Activated T-helper 9 cell treated with anti-CD3 and anti-CD28 coated beads, Interleukin-2, amount 50 U/mL, for 16 hours (primary cell): Measurements from ENCODE around the gene HOXA9.

Source experiments
- DNase-seq: peaks from one replicate; pipeline ENCODE4 v3.0.0-alpha.2; 2020; ENCODE audit warnings: low read depth

The HOXA9 gene

DNA sequence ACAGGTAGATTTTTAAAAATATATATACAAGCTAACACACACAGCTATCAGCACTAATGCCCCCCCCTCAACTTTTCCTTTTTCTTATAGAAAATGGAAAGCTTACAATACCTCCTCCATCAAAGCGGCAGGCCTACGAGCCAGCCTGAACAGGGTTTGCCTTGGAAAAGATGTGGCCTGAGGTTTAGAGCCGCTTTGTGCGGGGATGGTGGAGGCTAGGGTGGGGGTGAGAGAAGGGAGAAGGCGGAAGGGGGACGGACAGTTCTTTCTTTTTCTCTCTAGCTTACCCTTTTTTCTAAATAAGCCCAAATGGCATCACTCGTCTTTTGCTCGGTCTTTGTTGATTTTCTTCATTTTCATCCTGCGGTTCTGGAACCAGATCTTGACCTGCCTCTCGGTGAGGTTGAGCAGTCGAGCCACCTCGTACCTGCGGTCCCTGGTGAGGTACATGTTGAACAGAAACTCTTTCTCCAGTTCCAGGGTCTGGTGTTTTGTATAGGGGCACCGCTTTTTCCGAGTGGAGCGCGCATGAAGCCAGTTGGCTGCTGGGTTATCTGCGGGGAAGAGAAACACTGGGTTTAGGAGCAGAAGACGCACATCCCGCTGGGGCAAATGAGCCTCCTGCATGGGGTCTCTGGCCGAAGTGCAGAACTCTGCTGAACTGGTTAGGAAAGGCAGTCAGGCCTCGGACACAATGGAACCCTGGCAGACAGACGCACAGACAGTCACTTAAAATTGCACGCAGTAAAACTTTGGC lies 1.9 kb downstream of the HOXA9 start:
- DNase-seq: no peak

DNA sequence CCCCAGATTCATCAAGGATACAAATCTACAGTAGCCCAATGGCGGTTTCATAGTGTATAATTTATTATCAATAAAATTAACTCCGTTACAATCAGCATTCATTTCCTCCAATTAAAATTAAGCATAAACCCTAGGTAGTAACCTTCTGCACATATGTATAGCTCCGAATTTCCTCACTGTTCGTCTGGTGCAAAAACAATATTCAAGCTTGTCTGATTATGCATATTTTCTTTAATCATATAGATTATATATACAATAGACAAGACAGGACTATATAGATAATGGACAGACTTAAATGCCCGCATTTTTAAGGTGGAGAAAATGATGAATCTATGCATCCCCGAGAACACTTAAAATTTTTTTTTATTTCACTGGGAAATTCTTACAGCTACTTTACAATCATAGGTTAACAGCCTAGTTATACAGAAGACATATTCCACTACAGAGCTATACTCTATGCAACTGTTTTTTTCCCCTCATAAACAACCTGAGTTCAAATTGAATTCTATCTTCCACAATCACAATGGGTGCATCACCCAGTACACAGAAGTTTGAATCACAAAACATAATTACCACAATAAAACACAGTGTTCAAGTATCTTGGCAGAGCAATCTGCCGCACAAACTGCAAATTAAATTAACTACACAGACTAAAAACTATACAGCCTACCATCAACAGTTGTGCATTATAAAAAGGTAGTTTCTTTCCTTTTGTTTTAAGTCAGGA lies 2.6 kb downstream of the HOXA9 start:
- no peak for DNase-seq

DNA sequence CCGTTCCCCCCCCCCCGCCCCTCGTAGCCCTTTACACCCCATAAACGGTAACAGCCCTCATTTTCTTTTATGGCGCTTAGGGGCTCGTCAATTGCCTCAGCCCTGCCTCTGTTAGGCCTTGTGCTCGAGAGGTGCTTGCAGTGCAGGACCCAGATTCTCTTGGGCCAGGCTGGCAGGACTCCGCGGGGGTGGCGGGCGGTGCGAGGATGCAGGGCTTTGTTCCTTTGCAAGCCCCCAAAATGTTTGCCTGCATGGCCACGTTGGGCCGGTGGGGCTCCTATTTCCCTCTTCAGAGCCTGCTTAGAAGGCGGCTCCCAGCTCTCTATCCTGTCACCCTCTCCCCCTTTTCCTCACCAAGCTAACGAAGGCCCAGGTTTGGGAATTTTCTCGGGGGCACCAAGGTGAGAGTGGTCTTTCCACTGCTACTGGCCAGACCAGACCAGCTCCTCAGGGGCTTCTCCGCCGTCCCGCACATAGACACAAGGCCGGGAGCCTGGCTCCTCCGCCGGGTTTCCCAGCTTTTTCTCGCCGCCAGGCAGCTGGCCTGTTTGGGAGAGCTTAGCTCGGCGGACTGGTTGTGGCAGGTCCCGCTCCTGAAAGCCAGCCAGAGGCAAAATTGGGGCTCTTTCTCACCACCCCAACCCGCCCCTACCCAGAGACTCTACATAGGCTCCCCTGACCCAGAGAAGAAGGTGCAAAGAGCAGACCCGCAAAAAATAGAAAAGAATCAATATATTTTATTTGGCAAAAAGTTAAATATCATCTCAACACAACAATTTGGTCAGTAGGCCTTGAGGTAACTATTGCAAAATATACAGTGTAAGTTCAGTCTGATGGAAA lies 3.4 kb downstream of the HOXA9 start:
- DNase-seq: no peak

DNA sequence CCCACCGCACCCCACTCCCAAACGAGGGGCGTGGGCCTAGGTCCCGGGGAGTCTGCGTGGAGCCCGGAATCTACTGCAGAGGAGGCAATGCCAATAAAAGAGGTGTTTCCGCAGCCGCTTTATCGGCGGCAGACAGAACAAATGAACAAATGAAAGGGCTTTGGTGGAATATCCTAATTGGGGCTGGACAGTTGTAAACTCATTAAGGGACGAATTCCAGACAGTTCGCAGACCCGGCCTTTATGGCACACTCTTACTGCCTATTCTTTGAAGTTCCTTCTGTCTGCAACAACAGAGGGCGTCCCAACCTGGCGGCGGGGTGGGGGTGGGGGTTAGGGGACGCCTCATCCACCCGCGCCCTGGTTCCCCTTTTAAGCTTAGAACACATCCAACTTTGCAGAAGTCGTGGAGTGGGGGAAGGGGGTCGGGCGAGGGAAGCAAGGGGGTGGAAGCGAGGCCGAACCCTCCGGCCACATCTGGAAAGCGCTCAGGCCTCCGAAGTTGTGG lies 4.1 kb downstream of the HOXA9 start:
- no peak for DNase-seq

DNA sequence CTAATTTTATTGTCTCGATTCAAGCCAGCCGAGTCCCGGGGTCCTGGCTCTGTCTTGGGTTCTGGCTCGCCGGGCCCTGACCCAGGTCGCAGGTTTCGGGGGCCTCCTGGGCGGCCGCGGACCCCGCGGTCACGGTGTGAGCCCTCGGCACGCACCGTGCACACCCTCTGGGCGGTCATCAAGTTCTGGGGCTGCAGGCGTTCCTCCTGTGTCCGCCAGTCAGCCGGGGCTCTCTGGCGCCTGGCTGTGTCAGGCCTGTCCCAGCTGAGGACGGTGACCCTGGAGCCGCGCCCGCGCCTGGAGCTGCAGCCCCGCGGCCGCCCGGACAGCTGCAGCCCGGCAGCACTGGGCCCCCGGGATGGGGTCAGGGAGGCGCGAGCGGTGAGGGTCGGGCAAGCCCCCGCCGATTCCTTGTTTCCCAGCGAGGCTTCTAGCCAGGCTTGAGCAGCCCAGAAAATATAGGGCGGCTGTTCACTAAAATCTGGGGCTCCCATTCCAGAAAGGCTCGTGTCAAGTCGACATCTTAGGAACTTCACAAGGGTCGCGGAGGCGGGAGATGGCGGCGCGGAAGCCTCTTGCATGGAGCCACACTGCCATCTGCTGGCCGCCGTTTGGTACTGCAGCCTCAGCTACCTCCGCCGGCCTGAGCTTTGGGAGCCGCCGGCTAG lies 4.7 kb downstream of the HOXA9 start:
- DNase-seq: peak; percentile 76

DNA sequence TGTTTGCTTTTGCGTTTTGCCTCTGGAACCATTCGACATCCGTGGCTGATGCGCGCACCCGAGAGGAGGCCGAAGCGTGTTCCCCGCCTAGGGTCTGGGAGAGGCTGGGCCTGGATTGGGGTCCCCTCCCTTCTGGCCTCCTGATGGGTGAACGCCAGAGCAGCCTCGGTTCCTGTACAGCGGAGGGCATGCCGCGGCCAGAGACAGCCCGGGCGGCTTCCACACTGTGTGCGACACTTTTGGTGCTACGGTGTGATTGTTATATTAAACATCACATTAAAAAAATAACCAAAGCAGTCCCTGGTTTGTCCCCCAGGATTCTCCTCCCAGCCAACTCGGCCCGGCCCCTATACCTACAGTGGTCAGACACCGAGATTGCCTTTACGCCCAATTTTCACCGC lies 5.2 kb downstream of the HOXA9 start:
- DNase-seq: no peak

DNA sequence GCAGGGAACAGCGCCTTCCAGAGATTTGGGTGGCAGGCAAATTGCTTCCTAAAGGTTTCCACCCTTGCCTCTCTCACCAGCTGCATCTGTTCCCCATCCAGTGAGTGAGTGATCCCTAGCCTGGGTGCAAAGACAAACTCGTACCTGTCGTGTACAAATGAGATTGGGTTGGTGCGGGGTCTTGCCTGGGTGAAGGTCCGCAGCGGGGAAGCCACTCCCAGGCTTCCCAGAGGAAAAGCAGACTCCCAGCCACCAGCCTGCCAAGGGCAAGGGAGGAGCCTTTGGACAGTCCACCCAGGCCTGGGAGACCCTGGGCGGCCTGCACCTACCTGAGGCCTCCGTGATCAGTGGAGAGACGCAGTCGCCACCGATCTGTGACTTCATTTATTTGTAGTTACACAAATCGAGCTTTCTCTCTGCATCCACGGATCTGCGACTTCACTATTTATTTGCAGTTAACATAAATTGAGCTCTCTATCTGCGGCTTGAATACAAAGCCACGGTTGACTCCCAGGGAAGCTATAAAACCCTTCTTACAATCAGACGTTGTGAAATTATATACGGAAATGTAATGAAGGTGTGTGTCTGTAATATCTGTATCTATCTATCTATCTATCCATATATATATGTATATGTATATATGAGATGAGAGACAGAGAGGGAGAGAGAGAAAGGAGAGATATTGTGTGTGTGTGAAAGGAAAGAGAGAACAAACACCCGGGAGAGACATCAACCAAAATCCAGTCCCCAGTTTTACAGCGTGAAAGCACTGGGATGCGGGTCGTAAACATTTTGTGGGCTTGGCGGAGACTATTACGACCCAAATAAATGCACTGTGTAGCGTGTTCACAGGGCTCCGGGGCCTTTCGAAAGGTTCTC lies 5.8 kb downstream of the HOXA9 start:
- DNase-seq: no peak

DNA sequence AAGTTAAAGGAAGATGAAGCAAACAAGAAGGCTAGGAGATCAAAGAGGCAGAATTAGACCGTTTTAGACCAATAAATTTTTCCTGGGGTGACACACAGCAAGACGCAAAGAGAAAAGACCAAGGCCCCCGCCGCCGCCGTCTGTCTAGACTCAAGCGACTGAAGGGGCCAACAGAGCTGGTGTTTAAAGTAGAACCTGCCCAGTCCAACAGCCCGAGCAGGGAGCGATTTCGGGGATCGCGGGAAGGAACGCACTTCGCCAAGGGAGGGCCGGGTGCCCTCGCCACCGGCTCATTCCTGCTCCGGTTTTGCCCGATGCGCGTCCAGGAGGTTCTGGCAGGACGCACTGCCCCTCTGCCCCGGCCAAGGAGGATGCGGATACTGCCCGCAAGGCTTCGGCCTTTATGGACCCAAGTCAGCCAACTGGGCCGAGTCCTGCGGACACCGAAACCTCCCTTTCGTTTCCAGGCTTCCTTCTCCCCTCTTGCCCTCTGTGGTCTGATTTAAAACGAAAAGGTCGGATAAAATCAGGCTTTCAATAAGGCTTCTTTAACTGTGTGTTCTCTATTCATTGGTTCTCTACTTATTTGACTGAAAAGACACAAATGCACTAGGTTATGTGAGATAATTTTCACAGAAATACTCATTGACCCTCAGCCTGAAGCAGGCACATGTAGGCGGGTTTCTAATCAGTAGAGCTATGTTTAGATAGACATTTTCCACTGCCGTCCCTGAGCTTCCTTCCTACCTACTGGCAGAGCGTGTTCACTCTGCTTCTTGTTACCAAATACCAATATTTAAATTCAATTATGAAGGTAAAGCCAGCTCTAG lies 6.7 kb downstream of the HOXA9 start:
- no peak for DNase-seq

DNA sequence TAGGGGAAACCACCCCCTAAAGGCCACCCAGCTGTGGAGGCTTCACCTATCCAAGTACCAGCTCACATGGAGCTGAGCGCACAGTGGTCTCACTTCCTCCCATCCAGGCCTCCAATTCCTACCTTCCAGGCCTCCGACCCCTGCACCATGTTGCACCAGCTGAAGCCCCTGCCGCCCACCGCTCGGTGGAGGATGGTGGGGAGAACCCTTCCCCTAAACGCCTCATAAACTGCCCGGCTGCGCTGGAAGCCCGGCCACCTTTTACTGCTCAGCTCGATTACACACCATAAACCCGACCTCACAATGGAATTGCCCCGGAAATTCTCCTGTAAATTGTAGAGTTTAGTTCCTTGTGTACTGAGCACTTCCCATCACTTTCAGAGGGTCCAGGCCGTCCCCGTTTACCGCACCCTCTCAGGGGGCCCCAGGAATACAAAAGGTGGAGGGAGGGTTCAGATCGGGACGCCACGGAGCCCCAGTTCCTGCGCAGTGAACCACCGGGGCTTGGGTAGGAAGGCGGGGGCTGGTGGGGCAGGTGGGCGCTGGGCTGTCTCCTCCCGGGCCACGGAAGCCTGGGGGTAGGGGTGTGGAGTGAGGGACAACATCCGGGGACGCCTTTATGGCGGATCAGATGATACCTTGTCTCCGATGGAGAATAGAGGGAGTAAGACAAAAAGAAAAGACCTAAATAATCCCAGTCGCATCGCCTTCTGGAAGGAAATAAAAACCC lies 7.5 kb downstream of the HOXA9 start:
- no peak for DNase-seq

DNA sequence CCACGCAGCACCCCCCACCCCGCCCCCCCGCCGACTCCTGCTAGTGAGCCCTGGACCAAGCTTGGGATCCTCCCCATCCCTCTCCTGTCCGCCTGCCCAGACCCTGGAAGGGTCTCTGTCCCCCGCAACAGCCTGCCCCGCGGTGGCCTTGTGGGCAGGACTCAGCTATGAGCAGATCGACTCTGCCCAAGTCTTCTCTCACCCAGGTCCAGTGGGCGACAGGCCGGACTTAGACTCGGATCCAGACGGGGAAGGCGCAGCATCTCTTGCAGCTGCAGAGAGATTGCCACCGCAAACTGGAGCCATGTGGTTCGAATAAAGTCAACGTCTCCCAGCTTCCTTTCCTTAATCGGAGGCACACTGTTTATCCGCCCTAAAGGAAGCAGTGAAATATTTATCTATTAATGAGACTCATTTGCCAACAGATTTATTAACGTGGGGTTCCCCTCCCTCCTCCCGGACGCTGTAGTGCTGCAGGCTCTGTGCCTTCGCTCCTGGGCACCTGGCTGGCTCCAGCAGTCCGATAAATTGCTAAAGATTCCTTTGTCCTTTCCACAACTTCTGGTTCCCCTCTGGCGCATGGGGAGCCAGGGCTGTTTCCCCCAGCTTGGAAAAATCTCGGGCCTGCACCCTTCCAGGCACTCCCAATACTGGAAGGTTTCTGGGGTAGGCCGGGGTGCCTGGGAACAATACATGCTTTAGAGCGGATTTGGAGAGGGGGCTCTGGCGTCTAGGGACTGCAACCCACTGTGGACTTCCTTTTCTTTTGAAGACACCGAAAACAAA lies 8.2 kb downstream of the HOXA9 start:
- no peak for DNase-seq

DNA sequence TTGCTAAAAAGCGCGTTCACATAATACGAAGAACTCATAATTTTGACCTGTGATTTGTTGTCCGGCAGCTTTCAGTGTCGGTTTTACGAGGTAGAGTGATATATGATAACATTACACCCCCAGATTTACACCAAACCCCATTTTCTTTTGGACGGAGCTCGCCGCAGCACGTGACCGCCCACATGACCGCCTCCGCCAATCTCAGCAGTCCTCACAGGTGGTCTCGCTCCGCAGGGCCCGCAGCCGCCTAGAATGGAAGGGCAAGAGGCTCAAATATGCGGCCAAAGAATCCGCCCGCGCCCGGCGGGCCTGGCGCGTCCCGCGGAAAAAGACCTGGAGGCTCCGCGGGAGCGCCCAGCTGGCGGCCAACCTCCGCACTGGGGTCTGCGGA lies 8.8 kb downstream of the HOXA9 start, which contains the start of gene HOXA7:
Gene HOXA7, minus strand, starts transcription at position 168 of the 391 bp plus-strand sequence. Its CDS starts 130 bp downstream, at position 38.
- no peak for DNase-seq

DNA sequence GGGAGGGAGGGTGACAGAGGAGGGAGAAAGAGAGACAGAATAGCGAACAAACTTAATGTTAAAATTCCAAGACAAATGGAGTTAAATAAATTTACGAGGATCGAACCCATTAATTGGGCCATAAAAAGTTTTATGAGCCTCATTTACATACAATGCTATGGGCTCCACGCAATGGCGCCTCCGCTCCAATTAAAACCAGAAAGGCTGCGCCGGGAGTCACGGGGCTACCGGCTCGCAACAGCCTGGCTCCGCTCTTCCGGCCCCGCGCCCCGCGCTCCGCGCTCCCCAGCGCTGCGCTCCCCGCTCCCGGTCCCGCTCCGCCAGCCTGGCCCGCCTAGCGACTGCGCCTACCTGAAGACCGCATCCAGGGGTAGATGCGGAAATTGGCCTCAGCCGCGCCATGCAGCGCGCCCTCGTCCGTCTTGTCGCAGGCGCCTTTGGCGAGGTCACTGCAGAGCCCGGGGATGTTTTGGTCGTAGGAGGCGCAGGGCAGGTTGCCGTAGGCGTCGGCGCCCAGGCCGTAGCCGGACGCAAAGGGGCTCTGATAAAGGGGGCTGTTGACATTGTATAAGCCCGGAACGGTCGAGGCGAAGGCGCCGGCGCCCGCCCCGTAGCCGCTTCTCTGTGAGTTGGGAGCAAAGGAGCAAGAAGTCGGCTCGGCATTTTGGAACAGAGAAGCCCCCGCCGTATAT lies 9.4 kb downstream of the HOXA9 start:
- DNase-seq: no peak

DNA sequence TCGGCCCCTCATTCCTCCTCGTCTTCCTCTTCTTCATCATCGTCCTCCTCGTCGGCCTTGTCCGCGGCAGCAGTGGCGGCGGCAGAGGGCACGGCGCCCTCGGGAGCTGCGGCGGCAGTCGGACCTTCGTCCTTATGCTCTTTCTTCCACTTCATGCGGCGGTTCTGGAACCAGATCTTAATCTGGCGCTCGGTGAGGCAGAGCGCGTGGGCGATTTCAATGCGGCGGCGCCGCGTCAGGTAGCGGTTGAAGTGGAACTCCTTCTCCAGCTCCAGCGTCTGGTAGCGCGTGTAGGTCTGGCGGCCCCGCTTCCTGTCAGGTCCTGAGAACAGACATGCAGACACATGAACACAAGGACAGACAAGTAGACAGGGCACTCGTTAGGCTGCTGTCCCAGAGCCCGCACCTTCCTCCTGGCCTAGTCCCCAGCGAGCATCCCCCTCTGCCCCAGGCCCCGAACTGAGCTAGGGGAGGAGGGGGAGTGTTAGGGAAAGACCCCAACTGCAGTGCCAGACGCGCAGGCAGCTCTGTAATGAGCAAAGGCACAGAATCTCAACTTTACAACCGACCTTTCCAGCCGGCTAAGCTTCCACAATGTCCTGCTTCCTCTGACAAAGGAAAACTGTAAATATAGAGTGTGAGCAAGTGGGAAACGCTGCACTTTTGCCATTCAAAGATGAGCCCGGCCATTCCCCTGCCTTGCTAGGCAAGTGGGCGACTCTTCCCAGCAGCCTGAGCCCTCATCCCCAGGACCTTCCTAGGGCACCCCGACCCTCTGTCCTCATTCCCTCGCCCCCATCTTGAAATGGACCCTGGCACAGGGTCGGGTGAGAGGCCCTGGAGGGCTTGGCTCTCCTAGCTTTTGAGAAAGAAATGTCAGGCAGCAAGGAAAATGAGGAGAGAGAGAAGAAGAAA lies 10.2 kb downstream of the HOXA9 start:
- no peak for DNase-seq

DNA sequence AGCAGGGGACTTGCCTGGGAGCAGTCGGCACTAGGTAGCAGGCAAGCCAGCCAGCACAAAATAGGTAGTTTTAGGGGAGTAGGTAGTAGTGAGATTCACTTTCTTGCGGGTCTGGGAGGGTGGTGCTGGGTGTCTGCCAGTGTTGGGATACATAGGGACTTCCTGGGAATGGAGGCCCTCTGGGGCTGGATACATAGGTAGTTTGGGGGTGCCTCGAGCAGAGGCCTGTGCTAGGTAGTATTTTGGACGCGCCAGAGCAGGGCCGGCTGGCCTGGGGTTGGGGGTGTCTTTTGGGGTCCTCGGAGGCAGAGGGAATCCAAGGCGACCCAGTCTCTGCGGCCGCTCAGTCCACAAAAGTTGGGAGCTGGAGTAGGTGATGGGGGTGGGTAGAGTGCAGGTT lies 11.0 kb downstream of the HOXA9 start:
- DNase-seq: no peak

DNA sequence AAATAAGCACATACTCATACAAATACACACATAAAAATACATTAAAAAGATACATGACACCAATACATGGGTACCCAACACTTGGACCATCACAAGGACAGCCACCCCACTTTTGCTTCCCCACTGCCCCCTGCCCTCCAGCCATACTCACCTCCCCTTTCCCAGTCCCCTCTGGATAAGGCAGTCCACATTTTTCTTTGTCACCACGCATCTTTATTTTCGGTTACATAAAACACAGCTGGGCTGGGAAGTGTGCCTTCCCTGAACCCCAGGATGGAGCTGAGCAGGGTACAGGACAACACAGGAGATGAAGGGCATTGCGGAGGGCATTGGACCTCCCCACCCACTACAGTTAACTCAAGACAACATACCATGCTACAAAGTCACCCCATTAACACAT lies 11.8 kb downstream of the HOXA9 start:
- no peak for DNase-seq

DNA sequence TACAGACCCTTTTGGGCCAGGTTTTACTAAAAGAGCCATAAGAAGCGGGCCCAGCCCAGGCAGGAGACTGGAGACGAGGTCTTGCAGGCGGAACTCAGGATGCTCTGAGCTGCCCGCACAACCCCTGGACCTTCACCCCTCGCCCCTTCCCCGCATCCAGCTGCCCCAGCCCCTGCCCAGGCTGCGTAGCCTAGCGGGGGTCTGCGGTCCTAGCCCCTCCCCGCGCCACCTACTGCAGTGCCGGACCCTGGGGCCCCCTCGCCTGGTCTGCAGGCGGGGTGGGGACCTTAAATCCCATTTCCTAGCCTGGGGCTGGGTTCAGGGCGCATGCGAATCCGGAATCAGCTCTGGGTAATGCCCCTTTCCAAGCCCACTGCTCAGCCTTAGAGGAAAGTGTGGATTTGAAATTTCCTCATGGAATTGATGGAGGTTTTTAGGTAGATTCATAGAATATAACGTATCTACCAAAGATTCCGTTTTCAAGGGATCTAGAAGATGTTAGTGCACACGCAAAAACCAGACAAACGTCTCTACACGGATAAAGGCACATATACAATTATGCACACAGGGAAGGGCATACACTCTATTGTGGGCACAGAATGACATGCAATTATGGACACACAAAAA lies 12.4 kb downstream of the HOXA9 start:
- DNase-seq: no peak
